ENCODE results near the gene MSI2. TPM values are rescaled to one million over a fixed set of nuclear protein-coding genes. Genes with fewer than 3 reads are reported as not detected.

Gene MSI2
- total RNA-seq, 1 experiment from 2014 or later: 75.0 TPM

GRCh38 chr17:57599271-57600045 is 343.1 kb downstream of the MSI2 start:
- DNase-seq (ENCODE audit: low spot score): no peak
- in situ Hi-C loops (cut with HindIII; ENCODE audit: low sequenced_read_pairs): no loop called here

- DNase-seq (ENCODE audit: low spot score): no peak
- in situ Hi-C loops (cut with HindIII; ENCODE audit: low sequenced_read_pairs): no loop called here
These were observed 343.8 kb downstream of the MSI2 start for GRCh38 chr17:57600074-57600473.

GRCh38 chr17:57601143-57601735 is 344.9 kb downstream of the MSI2 start:
- no peak for DNase-seq (ENCODE audit: low spot score)
- in situ Hi-C loops (cut with HindIII; ENCODE audit: low sequenced_read_pairs): no loop called here

GRCh38 chr17:57602896-57603295 is 346.6 kb downstream of the MSI2 start:
- DNase-seq (ENCODE audit: low spot score): peak; percentile 55
- in situ Hi-C loops (cut with HindIII; ENCODE audit: low sequenced_read_pairs): no loop called here

GRCh38 chr17:57603546-57603945 is 347.2 kb downstream of the MSI2 start:
- in situ Hi-C loops (cut with HindIII; ENCODE audit: low sequenced_read_pairs): no loop called here
- no peak for DNase-seq (ENCODE audit: low spot score)

- no peak for DNase-seq (ENCODE audit: low spot score)
- in situ Hi-C loops (cut with HindIII; ENCODE audit: low sequenced_read_pairs): no loop called here
These were observed 347.7 kb downstream of the MSI2 start for GRCh38 chr17:57603978-57604377.

GRCh38 chr17:57604771-57605674 is 348.7 kb downstream of the MSI2 start:
- in situ Hi-C loops (cut with HindIII; ENCODE audit: low sequenced_read_pairs): no loop called here

GRCh38 chr17:57605675-57606105 is 349.4 kb downstream of the MSI2 start:
- in situ Hi-C loops (cut with HindIII; ENCODE audit: low sequenced_read_pairs): no loop called here
- DNase-seq (ENCODE audit: low spot score): peak; percentile 34

More at GRCh38 chr17:57604771-57605674, 348.7 kb downstream of the MSI2 start:
- DNase-seq (ENCODE audit: low spot score): peak; percentile 17

- in situ Hi-C loops (cut with HindIII; ENCODE audit: low sequenced_read_pairs): no loop called here
- no peak for DNase-seq (ENCODE audit: low spot score)
These were observed 350.0 kb downstream of the MSI2 start for GRCh38 chr17:57606111-57606875.

- DNase-seq (ENCODE audit: low spot score): no peak
- in situ Hi-C loops (cut with HindIII; ENCODE audit: low sequenced_read_pairs): no loop called here
These were observed 351.3 kb downstream of the MSI2 start for GRCh38 chr17:57607553-57608120.

- in situ Hi-C loops (cut with HindIII; ENCODE audit: low sequenced_read_pairs): no loop called here
- no peak for DNase-seq (ENCODE audit: low spot score)
These were observed 352.2 kb downstream of the MSI2 start for GRCh38 chr17:57608369-57609124.

- DNase-seq (ENCODE audit: low spot score): peak; percentile 37
- in situ Hi-C loops (cut with HindIII; ENCODE audit: low sequenced_read_pairs): no loop called here
These were observed 353.0 kb downstream of the MSI2 start for GRCh38 chr17:57609125-57609877.

- in situ Hi-C loops (cut with HindIII; ENCODE audit: low sequenced_read_pairs): no loop called here
- DNase-seq (ENCODE audit: low spot score): no peak
These were observed 353.6 kb downstream of the MSI2 start for GRCh38 chr17:57609878-57610270.

GRCh38 chr17:57612202-57613071 is 356.1 kb downstream of the MSI2 start:
- in situ Hi-C loops (cut with HindIII; ENCODE audit: low sequenced_read_pairs): no loop called here
- peak; percentile 36 for DNase-seq (ENCODE audit: low spot score)

GRCh38 chr17:57614742-57615141 is 358.4 kb downstream of the MSI2 start:
- in situ Hi-C loops (cut with HindIII; ENCODE audit: low sequenced_read_pairs): no loop called here

More at GRCh38 chr17:57614742-57615141, 358.4 kb downstream of the MSI2 start:
- no peak for DNase-seq (ENCODE audit: low spot score)
